Measurements from ENCODE around the gene TMEM50B. TPM values are rescaled to one million over a fixed set of nuclear protein-coding genes. Genes with fewer than 3 reads are reported as not detected.

The TMEM50B gene
- total and polyA plus RNA-seq, 2 donors (not counting 1 experiment from before 2014, with no cell fraction given): 28.4 to 60.8 TPM

DNA sequence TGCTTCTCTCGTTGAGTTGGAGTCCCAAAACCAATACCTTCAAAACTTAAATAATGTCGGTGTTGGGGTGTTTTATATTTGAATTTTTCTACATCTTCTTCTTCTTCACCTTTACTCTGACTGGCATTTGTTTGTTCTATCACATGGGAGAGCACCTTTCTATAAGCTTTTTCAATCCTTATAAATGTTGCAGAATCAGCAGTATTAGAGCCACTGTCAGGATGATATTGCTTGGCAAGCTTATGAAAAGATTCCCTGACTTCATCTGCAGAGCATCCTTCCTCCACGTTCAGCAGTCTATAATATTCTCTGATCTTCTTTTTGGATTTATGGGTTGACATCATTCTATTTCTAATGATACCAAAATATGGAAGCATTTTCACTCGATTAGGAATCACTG lies 9.2 kb upstream of the TMEM50B start:
- Histone ChIP-seq H3K4me3 (replicated peaks in 1 of 4; ENCODE audit: control extremely low read depth in 1 of 4, insufficient read depth in 1 of 4, low read depth in 3 of 4, low read length in 4 of 4) (no peak overlapping the region), H4K20me1 (ENCODE audit: control insufficient read depth, extremely low read depth, insufficient read depth, low read length) (no peaks in the 10 kb centered on the region), H3K9ac (ENCODE audit: insufficient read depth, low read length) (no peak overlapping the region), H3K9me3 (ENCODE audit: control insufficient read depth, insufficient read depth, low read depth, low read length) (no peaks in the 10 kb centered on the region), H3K27me3 (ENCODE audit: control insufficient read depth, insufficient read depth, low read length) (no peaks in the 10 kb centered on the region), H3K79me2 (ENCODE audit: control insufficient read depth, insufficient read depth, low read length) (no peaks in the 10 kb centered on the region), H3K4me2 (ENCODE audit: extremely low read depth, insufficient read depth, low read length) (no peak overlapping the region), H2AFZ (ENCODE audit: low read length) (no peak overlapping the region), H3K4me1 (ENCODE audit: control insufficient read depth, extremely low read depth, insufficient read depth, low read length) (peaks cover 2% of the 10 kb centered on the region), H3K27ac (ENCODE audit: insufficient read depth, low read length) (no peak overlapping the region), H3K36me3 (ENCODE audit: control insufficient read depth, insufficient read depth, low read length) (no peaks in the 10 kb centered on the region)
- DNase-seq (ENCODE audit: low read depth in 2 of 2): no peak
- TF ChIP-seq, protein P1, sequence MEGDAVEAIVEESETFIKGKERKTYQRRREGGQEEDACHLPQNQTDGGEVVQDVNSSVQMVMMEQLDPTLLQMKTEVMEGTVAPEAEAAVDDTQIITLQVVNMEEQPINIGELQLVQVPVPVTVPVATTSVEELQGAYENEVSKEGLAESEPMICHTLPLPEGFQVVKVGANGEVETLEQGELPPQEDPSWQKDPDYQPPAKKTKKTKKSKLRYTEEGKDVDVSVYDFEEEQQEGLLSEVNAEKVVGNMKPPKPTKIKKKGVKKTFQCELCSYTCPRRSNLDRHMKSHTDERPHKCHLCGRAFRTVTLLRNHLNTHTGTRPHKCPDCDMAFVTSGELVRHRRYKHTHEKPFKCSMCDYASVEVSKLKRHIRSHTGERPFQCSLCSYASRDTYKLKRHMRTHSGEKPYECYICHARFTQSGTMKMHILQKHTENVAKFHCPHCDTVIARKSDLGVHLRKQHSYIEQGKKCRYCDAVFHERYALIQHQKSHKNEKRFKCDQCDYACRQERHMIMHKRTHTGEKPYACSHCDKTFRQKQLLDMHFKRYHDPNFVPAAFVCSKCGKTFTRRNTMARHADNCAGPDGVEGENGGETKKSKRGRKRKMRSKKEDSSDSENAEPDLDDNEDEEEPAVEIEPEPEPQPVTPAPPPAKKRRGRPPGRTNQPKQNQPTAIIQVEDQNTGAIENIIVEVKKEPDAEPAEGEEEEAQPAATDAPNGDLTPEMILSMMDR (conservative IDR thresholded peaks at IDR 0.05 in 1 of 2, IDR thresholded peaks at IDR 0.05 in 1 of 2; ENCODE audit: low read depth in 1 of 2, low read length in 2 of 2): no peak
- no peak for TF ChIP-seq EZH2 (IDR thresholded peaks at IDR 0.05; ENCODE audit: low read length, missing control alignments)

DNA sequence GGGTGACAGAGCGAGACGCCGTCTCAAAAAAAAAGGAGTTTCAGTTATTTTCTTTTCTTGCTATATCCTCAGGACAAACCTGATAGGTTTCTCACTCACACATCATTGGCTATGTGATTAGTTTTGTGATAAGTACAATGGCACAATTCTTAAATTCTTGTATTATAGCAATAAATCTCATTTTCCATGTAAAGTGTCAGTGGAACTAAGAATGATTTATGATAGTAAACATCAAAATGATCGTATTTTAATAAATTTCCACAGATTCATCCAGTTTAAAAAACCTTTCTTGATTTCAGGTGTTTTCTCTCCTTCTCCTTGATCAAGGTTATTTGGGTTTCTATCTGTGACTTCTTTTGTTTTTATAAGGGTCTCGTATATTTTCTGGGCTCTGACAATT lies 8.2 kb upstream of the TMEM50B start:
- Histone ChIP-seq H4K20me1 (ENCODE audit: control insufficient read depth, extremely low read depth, insufficient read depth, low read length) (no peaks in the 10 kb centered on the region), H3K27me3 (ENCODE audit: control insufficient read depth, insufficient read depth, low read length) (no peaks in the 10 kb centered on the region), H3K9me3 (ENCODE audit: control insufficient read depth, insufficient read depth, low read depth, low read length) (no peaks in the 10 kb centered on the region), H2AFZ (ENCODE audit: low read length) (no peak overlapping the region), H3K27ac (ENCODE audit: insufficient read depth, low read length) (no peak overlapping the region), H3K36me3 (ENCODE audit: control insufficient read depth, insufficient read depth, low read length) (no peaks in the 10 kb centered on the region), H3K79me2 (ENCODE audit: control insufficient read depth, insufficient read depth, low read length) (no peaks in the 10 kb centered on the region), H3K4me2 (ENCODE audit: extremely low read depth, insufficient read depth, low read length) (no peak overlapping the region), H3K4me3 (replicated peaks in 1 of 4; ENCODE audit: control extremely low read depth in 1 of 4, insufficient read depth in 1 of 4, low read depth in 3 of 4, low read length in 4 of 4) (no peak overlapping the region), H3K9ac (ENCODE audit: insufficient read depth, low read length) (no peak overlapping the region), H3K4me1 (ENCODE audit: control insufficient read depth, extremely low read depth, insufficient read depth, low read length) (peaks cover 2% of the 10 kb centered on the region)
- TF ChIP-seq EZH2 (IDR thresholded peaks at IDR 0.05; ENCODE audit: low read length, missing control alignments): no peak
- TF ChIP-seq, protein P1 (conservative IDR thresholded peaks at IDR 0.05 in 1 of 2, IDR thresholded peaks at IDR 0.05 in 1 of 2; ENCODE audit: low read depth in 1 of 2, low read length in 2 of 2): no peak
- no peak for DNase-seq (ENCODE audit: low read depth in 2 of 2)

DNA sequence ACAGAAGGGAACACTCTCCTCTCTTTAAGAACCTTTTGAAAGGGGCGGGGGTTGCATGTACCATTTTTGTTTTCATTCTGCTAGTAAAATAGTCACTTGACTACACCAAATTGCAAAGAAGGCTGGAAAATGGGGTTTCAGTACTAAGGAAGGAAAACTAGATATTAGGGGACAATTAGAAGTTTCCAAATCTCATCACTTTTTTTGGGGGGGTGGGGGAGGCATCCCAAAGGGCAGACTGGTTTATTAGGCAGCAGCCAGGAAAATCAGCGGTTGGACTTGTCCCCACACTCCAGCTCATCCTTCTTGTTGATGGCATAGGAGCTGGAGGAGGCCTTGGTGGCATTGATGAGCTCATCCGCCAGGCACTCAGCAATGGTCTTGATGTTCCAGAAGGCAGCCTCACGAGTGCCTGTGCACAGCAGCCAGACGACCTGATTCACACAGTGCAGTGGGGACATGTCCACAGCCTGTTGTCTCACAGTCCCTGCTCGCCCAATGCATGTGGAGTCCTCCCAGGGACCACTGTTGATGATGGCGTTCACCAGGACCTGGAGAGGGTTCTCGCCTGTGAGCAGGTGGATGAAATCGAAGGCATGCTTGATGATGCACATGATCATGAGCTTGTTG lies 1.7 kb upstream of the TMEM50B start:
- DNase-seq (ENCODE audit: low read depth in 2 of 2): no peak
- Histone ChIP-seq H3K27me3 (ENCODE audit: control insufficient read depth, insufficient read depth, low read length) (no peaks in the 10 kb centered on the region), H3K4me1 (ENCODE audit: control insufficient read depth, extremely low read depth, insufficient read depth, low read length) (peaks cover 4% of the 10 kb centered on the region), H3K36me3 (ENCODE audit: control insufficient read depth, insufficient read depth, low read length) (no peaks in the 10 kb centered on the region), H3K4me3 (replicated peaks in 1 of 4; ENCODE audit: control extremely low read depth in 1 of 4, insufficient read depth in 1 of 4, low read depth in 3 of 4, low read length in 4 of 4) (no peak overlapping the region), H3K79me2 (ENCODE audit: control insufficient read depth, insufficient read depth, low read length) (peaks cover 13% of the 10 kb centered on the region), H2AFZ (ENCODE audit: low read length) (no peak overlapping the region), H3K4me2 (ENCODE audit: extremely low read depth, insufficient read depth, low read length) (no peak overlapping the region), H3K9me3 (ENCODE audit: control insufficient read depth, insufficient read depth, low read depth, low read length) (no peaks in the 10 kb centered on the region), H3K27ac (ENCODE audit: insufficient read depth, low read length) (no peak overlapping the region), H4K20me1 (ENCODE audit: control insufficient read depth, extremely low read depth, insufficient read depth, low read length) (no peaks in the 10 kb centered on the region), H3K9ac (ENCODE audit: insufficient read depth, low read length) (no peak overlapping the region)
- TF ChIP-seq, protein P1 (conservative IDR thresholded peaks at IDR 0.05 in 1 of 2, IDR thresholded peaks at IDR 0.05 in 1 of 2; ENCODE audit: low read depth in 1 of 2, low read length in 2 of 2): no peak
- no peak for TF ChIP-seq EZH2 (IDR thresholded peaks at IDR 0.05; ENCODE audit: low read length, missing control alignments)

All from fibroblast of lung (primary cell).